Endothelial cell (in vitro differentiated cells): Measurements from ENCODE around the gene FOXRED2. TPM values are rescaled to one million over a fixed set of nuclear protein-coding genes. Genes with fewer than 3 reads are reported as not detected.
"Not testable (repeated sequence)": the region's sequence is repeated elsewhere in the genome, so short reads cannot be mapped to it uniquely, and the experiment has no call there.

ENCODE experiments used
- DNase-seq: peaks from one replicate; pipeline ENCODE4 v3.0.0; 2021; ENCODE audit warnings: low spot score
- H3K27ac Mint-ChIP-seq: one replicate; pipeline ENCODE4 v1.8.0; 2021; ENCODE audit warnings: mixed read lengths, inconsistent platforms; ENCODE audit not compliant: unreplicated experiment
- H3K27me3 Mint-ChIP-seq: one replicate; pipeline ENCODE4 v1.8.0; 2021; ENCODE audit warnings: mild to moderate bottlenecking, moderate library complexity, mixed read lengths, inconsistent platforms; ENCODE audit not compliant: unreplicated experiment
- H3K36me3 Mint-ChIP-seq: one replicate; pipeline ENCODE4 v1.8.0; 2021; ENCODE audit warnings: mild to moderate bottlenecking, low read depth, mixed read lengths, inconsistent platforms; ENCODE audit not compliant: unreplicated experiment
- H3K4me1 Mint-ChIP-seq: one replicate; pipeline ENCODE4 v1.8.0; 2021; ENCODE audit warnings: mild to moderate bottlenecking, mixed read lengths, inconsistent platforms; ENCODE audit not compliant: unreplicated experiment
- H3K4me3 Mint-ChIP-seq: one replicate; pipeline ENCODE4 v1.8.0; 2021; ENCODE audit warnings: mild to moderate bottlenecking, mixed read lengths, inconsistent platforms; ENCODE audit not compliant: unreplicated experiment
- H3K9me3 Mint-ChIP-seq: one replicate; pipeline ENCODE4 v1.8.0; 2021; ENCODE audit warnings: mixed read lengths, inconsistent platforms; ENCODE audit not compliant: unreplicated experiment
- CTCF ChIP-seq: fragments of 200-600 bp; sonication (generic); IDR thresholded peaks from one replicate; pipeline ENCODE4 v1.5.0; 2021; ENCODE audit warnings: antibody characterized with exemption; ENCODE audit not compliant: unreplicated experiment
- total RNA-seq: library from RNA; stranded (reverse); fragmentation: NEBNext Ultra II Directional; extraction: Animal tissue kit (Norgen Biotek cat#: 25700); gene quantifications from one replicate; pipeline ENCODE4 v1.2.1, GENCODE V29; 2021; ENCODE audit not compliant: unreplicated experiment

The FOXRED2 gene
- total RNA-seq, 1 donor from 2014 or later = 17.6 TPM

DNA sequence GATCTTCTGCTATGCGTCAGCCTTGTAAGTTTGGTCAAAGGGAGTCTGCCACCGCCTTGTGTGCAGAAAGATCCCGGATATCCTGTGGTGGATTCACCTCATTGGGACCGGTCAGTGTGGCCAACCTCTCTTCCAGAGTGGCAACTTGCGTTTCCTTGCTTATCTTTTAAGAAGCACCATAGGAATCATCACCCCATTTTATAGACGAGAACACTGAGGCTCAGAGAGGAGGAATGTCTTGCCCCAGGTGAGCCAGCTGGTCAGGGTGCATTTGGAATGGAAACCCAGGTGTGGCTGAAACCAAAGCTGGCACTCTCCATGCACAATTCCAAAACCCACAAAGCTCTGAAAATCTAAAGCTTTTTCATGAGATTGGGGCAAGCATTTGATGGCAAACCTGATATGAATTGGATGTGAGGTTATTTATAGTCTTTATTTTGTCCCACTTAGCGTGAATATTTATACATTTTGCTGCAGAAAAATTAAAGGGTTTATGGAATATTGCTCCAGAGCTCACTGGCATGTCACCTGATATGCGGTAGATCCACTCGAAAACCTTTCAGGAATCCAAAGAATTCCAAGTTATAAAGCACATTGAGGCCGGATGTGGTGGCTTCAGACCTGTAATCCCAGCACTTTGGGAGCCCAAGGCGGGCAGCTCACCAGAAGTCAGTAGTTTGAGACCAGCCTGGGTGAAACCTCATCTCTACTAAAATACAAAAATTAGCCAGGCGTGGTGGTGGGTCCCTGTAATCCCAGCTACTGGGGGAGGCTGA is 34.2 kb upstream of the FOXRED2 start:
- no peaks in the 10 kb centered on the region for H3K4me1 Mint-ChIP-seq
- peaks cover 6% of the 10 kb centered on the region for H3K27me3 Mint-ChIP-seq
- no peak for DNase-seq
- TF ChIP-seq CTCF = no peak
- no peak overlapping the region for H3K27ac Mint-ChIP-seq
- H3K36me3 Mint-ChIP-seq = no peaks in the 10 kb centered on the region
- no peak overlapping the region for H3K4me3 Mint-ChIP-seq
- no peaks in the 10 kb centered on the region for H3K9me3 Mint-ChIP-seq

- Mint-ChIP-seq H3K4me3 (no peak overlapping the region), H3K9me3 (no peaks in the 10 kb centered on the region), H3K27ac (no peak overlapping the region), H3K4me1 (no peaks in the 10 kb centered on the region), H3K27me3 (peaks cover 6% of the 10 kb centered on the region), H3K36me3 (no peaks in the 10 kb centered on the region)
- TF ChIP-seq CTCF = no peak
- no peak for DNase-seq
These were observed 31.7 kb upstream of the FOXRED2 start for GRCh38 chr22:36538529-36538928.

DNA sequence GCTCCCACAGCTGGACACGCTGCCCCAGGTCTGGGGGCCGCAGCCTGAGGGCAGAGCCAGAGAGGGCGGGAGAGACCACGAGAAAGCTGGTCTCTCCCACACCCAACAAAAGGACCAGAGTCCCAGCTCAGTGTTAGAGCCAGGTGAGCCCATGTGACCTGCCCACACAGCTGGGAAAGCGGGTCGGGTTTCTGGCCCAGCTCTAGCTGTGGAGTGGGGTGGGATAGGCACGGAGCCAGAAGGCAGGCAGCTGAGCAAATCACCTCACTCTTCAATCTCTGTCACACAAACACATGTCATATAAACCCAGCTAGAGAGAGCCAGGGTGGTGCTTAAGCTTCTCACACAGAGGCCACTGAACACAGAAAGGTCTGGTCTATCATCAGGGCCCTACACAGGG is 29.9 kb upstream of the FOXRED2 start:
- Mint-ChIP-seq H3K4me1 (no peaks in the 10 kb centered on the region), H3K36me3 (peaks cover 4% of the 10 kb centered on the region), H3K27me3 (peaks cover 4% of the 10 kb centered on the region), H3K4me3 (no peak overlapping the region), H3K27ac (no peak overlapping the region), H3K9me3 (no peaks in the 10 kb centered on the region)
- no peak for TF ChIP-seq CTCF
- no peak for DNase-seq

DNA sequence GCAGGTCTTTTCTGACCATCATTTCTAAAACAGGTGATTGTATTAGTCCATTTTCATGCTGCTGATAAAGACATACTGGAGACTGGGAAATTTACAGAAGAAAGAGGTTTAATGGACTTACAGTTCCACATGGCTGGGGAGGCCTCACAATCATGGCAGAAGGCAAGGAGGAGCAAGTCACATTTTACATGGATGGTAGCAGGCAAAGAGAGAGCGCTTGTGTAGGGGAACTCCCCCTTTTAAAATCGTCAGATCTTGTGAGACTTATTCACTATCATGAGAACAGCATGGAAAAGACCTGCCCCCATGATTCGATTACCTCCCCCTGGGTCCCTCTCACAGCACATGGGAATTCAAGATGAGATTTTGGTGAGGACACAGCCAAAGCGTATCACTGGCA is 26.5 kb upstream of the FOXRED2 start:
- not testable (repeated sequence) for H3K4me3 Mint-ChIP-seq, H3K27me3 Mint-ChIP-seq, DNase-seq, H3K9me3 Mint-ChIP-seq, H3K4me1 Mint-ChIP-seq, H3K36me3 Mint-ChIP-seq
- H3K27ac Mint-ChIP-seq = peak overlapping the region; percentile 78

GRCh38 chr22:36532466-36532865 is 25.6 kb upstream of the FOXRED2 start:
- DNase-seq = no peak
- Mint-ChIP-seq H3K27ac (no peak overlapping the region), H3K36me3 (peaks cover 4% of the 10 kb centered on the region), H3K4me1 (no peaks in the 10 kb centered on the region), H3K27me3 (no peaks in the 10 kb centered on the region), H3K4me3 (no peak overlapping the region), H3K9me3 (no peaks in the 10 kb centered on the region)
- TF ChIP-seq CTCF = no peak
